Measurements from ENCODE around the gene VSTM4. TPM values are rescaled to one million over a fixed set of nuclear protein-coding genes. Genes with fewer than 3 reads are reported as not detected.

VSTM4 gene
- total RNA-seq, 4 donors from 2014 or later = 4.0 to 6.0 (median 4.6) TPM

- Histone ChIP-seq H3K27ac (no peak overlapping the region), H3K9me3 (no peaks in the 10 kb centered on the region), H3K4me1 (peaks cover 26% of the 10 kb centered on the region), H3K4me3 (no peak overlapping the region), H3K27me3 (no peaks in the 10 kb centered on the region), H3K36me3 (no peaks in the 10 kb centered on the region)
- DNase-seq (ENCODE audit: low spot score in 2 of 2) = no peak
- TF ChIP-seq POLR2AphosphoS5 (IDR thresholded peaks at IDR 0.05) (no peak), POLR2A (IDR thresholded peaks at IDR 0.05) (no peak), CTCF (IDR thresholded peaks at IDR 0.05) (no peak), EP300 (IDR thresholded peaks at IDR 0.05) (no peak)
- 95% methylated on average over 6 of the region's 6 CpGs for WGBS
These were observed 93.6 kb downstream of the VSTM4 start for GRCh38 chr10:49021685-49022084.

- Histone ChIP-seq H3K27ac (no peak overlapping the region), H3K4me1 (peaks cover 15% of the 10 kb centered on the region), H3K27me3 (no peaks in the 10 kb centered on the region), H3K36me3 (no peaks in the 10 kb centered on the region), H3K9me3 (no peaks in the 10 kb centered on the region), H3K4me3 (no peak overlapping the region)
- DNase-seq (ENCODE audit: low spot score in 2 of 2) = no peak
- WGBS = 96% methylated on average over 4 of the region's 4 CpGs
- no peak for TF ChIP-seq EP300 (IDR thresholded peaks at IDR 0.05)
- no peak for TF ChIP-seq CTCF (IDR thresholded peaks at IDR 0.05)
- no peak for TF ChIP-seq POLR2A (IDR thresholded peaks at IDR 0.05)
- no peak for TF ChIP-seq POLR2AphosphoS5 (IDR thresholded peaks at IDR 0.05)
These were observed 99.6 kb downstream of the VSTM4 start for GRCh38 chr10:49015700-49016099.

GRCh38 chr10:49012603-49013002, 102.7 kb downstream of the VSTM4 start:
- Histone ChIP-seq H3K4me1 (peaks cover 19% of the 10 kb centered on the region), H3K27ac (no peak overlapping the region), H3K27me3 (no peaks in the 10 kb centered on the region), H3K4me3 (no peak overlapping the region), H3K9me3 (no peaks in the 10 kb centered on the region), H3K36me3 (no peaks in the 10 kb centered on the region)
- TF ChIP-seq POLR2A (IDR thresholded peaks at IDR 0.05) = no peak
- TF ChIP-seq EP300 (IDR thresholded peaks at IDR 0.05) = no peak
- no peak for TF ChIP-seq POLR2AphosphoS5 (IDR thresholded peaks at IDR 0.05)
- DNase-seq (ENCODE audit: low spot score in 2 of 2) = no peak
- 54% methylated on average over 4 of the region's 4 CpGs for WGBS

GRCh38 chr10:49011756-49012155, 103.6 kb downstream of the VSTM4 start:
- Histone ChIP-seq H3K27ac (no peak overlapping the region), H3K4me3 (no peak overlapping the region), H3K27me3 (no peaks in the 10 kb centered on the region), H3K4me1 (peaks cover 19% of the 10 kb centered on the region), H3K9me3 (no peaks in the 10 kb centered on the region), H3K36me3 (no peaks in the 10 kb centered on the region)
- DNase-seq (ENCODE audit: low spot score in 2 of 2) = no peak
- 92% methylated on average over 7 of the region's 11 CpGs for WGBS
- no peak for TF ChIP-seq POLR2A (IDR thresholded peaks at IDR 0.05)
- TF ChIP-seq CTCF (IDR thresholded peaks at IDR 0.05) = no peak
- no peak for TF ChIP-seq EP300 (IDR thresholded peaks at IDR 0.05)
- no peak for TF ChIP-seq POLR2AphosphoS5 (IDR thresholded peaks at IDR 0.05)

GRCh38 chr10:49010865-49011264, 104.5 kb downstream of the VSTM4 start:
- no peaks in the 10 kb centered on the region for H3K27me3 ChIP-seq
- DNase-seq (ENCODE audit: low spot score in 2 of 2) = no peak
- no peak overlapping the region for H3K4me3 ChIP-seq
- H3K9me3 ChIP-seq = no peaks in the 10 kb centered on the region
- TF ChIP-seq EP300 (IDR thresholded peaks at IDR 0.05) (no peak), CTCF (IDR thresholded peaks at IDR 0.05) (no peak)
- no peaks in the 10 kb centered on the region for H3K36me3 ChIP-seq
- peaks cover 19% of the 10 kb centered on the region for H3K4me1 ChIP-seq
- 33% methylated on average over 3 of the region's 4 CpGs for WGBS
- no peak overlapping the region for H3K27ac ChIP-seq

- Histone ChIP-seq H3K36me3 (no peaks in the 10 kb centered on the region), H3K9me3 (no peaks in the 10 kb centered on the region), H3K4me3 (no peak overlapping the region), H3K27ac (no peak overlapping the region), H3K4me1 (peaks cover 19% of the 10 kb centered on the region), H3K27me3 (no peaks in the 10 kb centered on the region)
- DNase-seq (ENCODE audit: low spot score in 2 of 2) = no peak
- WGBS = 69% methylated on average over 4 of the region's 4 CpGs
- no peak for TF ChIP-seq EP300 (IDR thresholded peaks at IDR 0.05)
- TF ChIP-seq POLR2A (IDR thresholded peaks at IDR 0.05) = no peak
- no peak for TF ChIP-seq POLR2AphosphoS5 (IDR thresholded peaks at IDR 0.05)
- no peak for TF ChIP-seq CTCF (IDR thresholded peaks at IDR 0.05)
These were observed 105.0 kb downstream of the VSTM4 start for GRCh38 chr10:49010295-49010694.

Data from suprapubic skin (tissue), 4 donors.